Prostate gland (tissue), 2 donors: Measurements from ENCODE around the gene CNTNAP2. TPM values are rescaled to one million over a fixed set of nuclear protein-coding genes. Genes with fewer than 3 reads are reported as not detected.

Source experiments
- DNase-seq: peaks from one replicate; pipeline ENCODE4 v3.0.0-alpha.2; 2019; ENCODE audit warnings: low spot score
- H3K27ac ChIP-seq, 2 donors: fragments of 200-600 bp; sonication (generic); 2 replicates each; pipeline ENCODE4 v1.5.1; 2017 to 2019
- H3K27me3 ChIP-seq: fragments of 200-600 bp; sonication (generic); replicated peaks from 2 replicates; pipeline ENCODE4 v1.5.1; 2019; ENCODE audit not compliant: insufficient read depth
- H3K36me3 ChIP-seq, 2 donors: fragments of 200-600 bp; sonication (generic); 1 replicate in 1 of 2; 2 replicates in 1 of 2; pipeline versions ENCODE4 v1.5.1 to v1.8.1; 2017 to 2019
- H3K4me1 ChIP-seq: fragments of 200-600 bp; sonication (generic); replicated peaks from 2 replicates; pipeline ENCODE4 v1.5.1; 2019
- H3K4me3 ChIP-seq, 2 donors: fragments of 200-600 bp; sonication (generic); 2 replicates each; pipeline ENCODE4 v1.5.1; 2017 to 2019
- H3K9me3 ChIP-seq: fragments of 200-600 bp; sonication (generic); 2 replicates; pipeline ENCODE4 v1.5.1; 2017
- POLR2A ChIP-seq: fragments of 450-650 bp; IDR thresholded peaks from one replicate; pipeline ENCODE4 v1.6.1; 2016; ENCODE audit warnings: antibody characterized with exemption, mild to moderate bottlenecking
- POLR2AphosphoS5 ChIP-seq: sonication (generic); formaldehyde crosslinking; IDR thresholded peaks from one replicate; pipeline ENCODE4 v1.6.1; 2017; ENCODE audit warnings: antibody characterized with exemption
- WGBS: methylation state at CpG from one replicate; pipeline ENCODE4 v1.1.5; 2018; 5-methylcytosine and 5-hydroxymethylcytosine counted together
- intact Hi-C: fragments of 100-400 bp; cut with DNase I; formaldehyde crosslinking; loops from one replicate; pipeline ENCODE4 v1.14.2; 2022
- total RNA-seq, 2 donors: library from RNA; depleted of rRNA; stranded (reverse); fragments of >200 nt; gene quantifications; one replicate each; pipeline ENCODE4 v1.1.0, GENCODE V29; 2016
- TF ChIP-seq, protein P1 (sequence below), 4 experiments: fragments of 200-600 bp in 2 of 4; fragments of 450-650 bp in 2 of 4; sonication (generic) in 2 of 4; IDR thresholded peaks; 1 replicate in 3 of 4; 2 replicates in 1 of 4; pipeline ENCODE4 v1.5.1; 2016 to 2019; ENCODE audit warnings: antibody characterized with exemption in 4 of 4, mild to moderate bottlenecking in 2 of 4, moderate library complexity in 2 of 4

CNTNAP2 gene
- total RNA-seq, 2 donors from 2014 or later = 10.6 to 43.7 TPM

DNA sequence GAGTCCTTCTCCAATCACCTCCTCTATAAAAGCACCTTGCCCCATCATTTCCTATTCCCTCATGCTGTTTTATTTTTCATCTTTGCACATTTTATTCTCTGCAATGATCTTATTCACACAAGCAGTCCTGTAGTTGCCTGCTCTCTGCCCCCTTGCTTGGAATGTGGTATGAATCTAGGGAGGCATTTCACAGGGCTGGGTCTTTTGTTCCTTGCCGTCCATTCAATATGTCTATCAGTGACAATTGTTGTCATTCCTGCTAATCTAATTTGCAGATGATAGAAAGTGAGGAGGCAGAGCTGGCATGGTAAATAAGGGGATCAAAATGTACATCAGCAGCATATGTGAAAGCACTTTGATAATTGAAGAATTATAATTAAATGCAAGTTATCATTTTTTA lies 2227.8 kb downstream of the CNTNAP2 start:
- TF ChIP-seq, protein P1, sequence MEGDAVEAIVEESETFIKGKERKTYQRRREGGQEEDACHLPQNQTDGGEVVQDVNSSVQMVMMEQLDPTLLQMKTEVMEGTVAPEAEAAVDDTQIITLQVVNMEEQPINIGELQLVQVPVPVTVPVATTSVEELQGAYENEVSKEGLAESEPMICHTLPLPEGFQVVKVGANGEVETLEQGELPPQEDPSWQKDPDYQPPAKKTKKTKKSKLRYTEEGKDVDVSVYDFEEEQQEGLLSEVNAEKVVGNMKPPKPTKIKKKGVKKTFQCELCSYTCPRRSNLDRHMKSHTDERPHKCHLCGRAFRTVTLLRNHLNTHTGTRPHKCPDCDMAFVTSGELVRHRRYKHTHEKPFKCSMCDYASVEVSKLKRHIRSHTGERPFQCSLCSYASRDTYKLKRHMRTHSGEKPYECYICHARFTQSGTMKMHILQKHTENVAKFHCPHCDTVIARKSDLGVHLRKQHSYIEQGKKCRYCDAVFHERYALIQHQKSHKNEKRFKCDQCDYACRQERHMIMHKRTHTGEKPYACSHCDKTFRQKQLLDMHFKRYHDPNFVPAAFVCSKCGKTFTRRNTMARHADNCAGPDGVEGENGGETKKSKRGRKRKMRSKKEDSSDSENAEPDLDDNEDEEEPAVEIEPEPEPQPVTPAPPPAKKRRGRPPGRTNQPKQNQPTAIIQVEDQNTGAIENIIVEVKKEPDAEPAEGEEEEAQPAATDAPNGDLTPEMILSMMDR (IDR thresholded peaks at IDR 0.05) = no peak
- TF ChIP-seq POLR2AphosphoS5 = no peak
- no peak for TF ChIP-seq POLR2A
- DNase-seq = no peak
- no peak overlapping the region for H3K4me3 ChIP-seq
- H3K36me3 ChIP-seq = no peaks in the 10 kb centered on the region
- H3K27ac ChIP-seq = no peak overlapping the region
- intact Hi-C loops = no loop called here
- H3K27me3 ChIP-seq = no peaks in the 10 kb centered on the region
- WGBS = 59% methylated on average over 1 of the region's 1 CpG
- H3K4me1 ChIP-seq = no peaks in the 10 kb centered on the region
- no peaks in the 10 kb centered on the region for H3K9me3 ChIP-seq

GRCh38 chr7:148347981-148348380 lies 2231.4 kb downstream of the CNTNAP2 start:
- no peak for DNase-seq
- no peak overlapping the region for H3K4me3 ChIP-seq
- no peaks in the 10 kb centered on the region for H3K27me3 ChIP-seq
- no peaks in the 10 kb centered on the region for H3K9me3 ChIP-seq
- no peaks in the 10 kb centered on the region for H3K4me1 ChIP-seq
- TF ChIP-seq POLR2AphosphoS5 = no peak
- no peak for TF ChIP-seq POLR2A
- TF ChIP-seq, protein P1 (IDR thresholded peaks at IDR 0.05) = no peak
- H3K36me3 ChIP-seq = no peaks in the 10 kb centered on the region
- H3K27ac ChIP-seq = no peak overlapping the region
- 58% methylated on average over 5 of the region's 5 CpGs for WGBS
- intact Hi-C loops = no loop called here

DNA sequence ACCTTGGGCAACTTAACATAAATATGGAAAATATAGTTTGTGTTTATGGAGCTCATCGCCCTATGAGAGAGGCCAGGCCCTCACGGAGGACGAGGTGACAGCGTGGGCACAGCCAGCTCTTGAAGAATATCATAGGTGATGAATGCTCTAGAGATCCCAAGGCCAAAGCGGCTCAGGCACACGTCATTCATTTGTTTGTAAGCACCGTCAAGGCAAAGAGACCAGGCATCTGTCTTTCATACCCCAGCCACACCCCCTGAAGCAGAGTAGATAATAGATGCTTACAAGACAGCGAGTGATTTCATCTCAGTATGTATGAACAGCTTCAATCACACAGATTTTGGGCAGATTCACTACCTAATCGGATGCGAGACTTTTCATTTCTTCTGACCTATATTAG lies 2231.9 kb downstream of the CNTNAP2 start:
- TF ChIP-seq POLR2A (no peak), POLR2AphosphoS5 (no peak)
- TF ChIP-seq, protein P1 (IDR thresholded peaks at IDR 0.05) = no peak
- intact Hi-C loops = no loop called here
- H3K4me3 ChIP-seq = no peak overlapping the region
- H3K27ac ChIP-seq = no peak overlapping the region
- H3K27me3 ChIP-seq = no peaks in the 10 kb centered on the region
- WGBS = 83% methylated on average over 10 of the region's 10 CpGs
- no peak for DNase-seq
- no peaks in the 10 kb centered on the region for H3K36me3 ChIP-seq
- H3K4me1 ChIP-seq = no peaks in the 10 kb centered on the region
- H3K9me3 ChIP-seq = no peaks in the 10 kb centered on the region

DNA sequence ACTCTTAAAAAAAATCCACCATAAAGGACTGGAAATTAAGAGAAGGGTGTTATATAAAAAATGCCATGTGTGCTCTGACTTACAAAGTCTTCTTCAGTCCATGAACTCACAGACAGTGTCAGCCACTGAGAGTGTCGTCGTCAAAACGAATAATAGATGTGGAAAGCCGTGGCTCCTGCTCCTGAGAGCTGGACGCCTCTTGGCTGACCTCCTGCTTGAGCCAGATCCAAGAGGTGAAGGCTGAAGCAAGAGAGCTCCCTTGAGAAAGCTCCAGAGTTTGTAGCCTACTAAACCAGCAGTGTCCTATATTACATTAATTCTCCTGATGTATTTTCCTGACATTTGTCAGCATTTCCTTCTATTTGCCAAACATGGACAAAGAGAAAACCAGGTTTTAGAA lies 2239.7 kb downstream of the CNTNAP2 start:
- no peaks in the 10 kb centered on the region for H3K36me3 ChIP-seq
- H3K27ac ChIP-seq = no peak overlapping the region
- TF ChIP-seq POLR2AphosphoS5 (no peak), POLR2A (no peak)
- TF ChIP-seq, protein P1 (IDR thresholded peaks at IDR 0.05) = no peak
- no peak for DNase-seq
- intact Hi-C loops = no loop called here
- H3K9me3 ChIP-seq = no peaks in the 10 kb centered on the region
- H3K4me3 ChIP-seq = no peak overlapping the region
- WGBS = 17% methylated on average over 5 of the region's 5 CpGs
- peaks cover 4% of the 10 kb centered on the region for H3K4me1 ChIP-seq
- H3K27me3 ChIP-seq = no peaks in the 10 kb centered on the region

DNA sequence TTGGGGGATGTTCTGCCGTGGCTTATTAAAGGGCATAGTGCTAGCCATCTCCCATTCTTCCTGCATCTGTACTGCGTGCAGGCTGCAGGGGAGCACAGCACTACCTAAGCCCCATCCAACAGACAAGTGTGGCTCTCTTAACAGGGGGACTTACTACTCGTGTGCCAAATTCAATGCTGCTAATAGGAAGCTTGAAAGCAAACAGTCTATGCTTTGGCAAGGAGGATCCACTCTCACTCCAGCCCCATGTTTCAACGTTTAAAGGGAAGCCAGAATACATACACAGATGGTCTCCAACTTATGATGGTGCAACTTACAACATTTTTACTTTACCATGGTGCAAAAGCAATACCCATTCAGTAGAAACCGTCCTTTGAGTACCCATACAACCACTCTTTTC lies 2245.9 kb downstream of the CNTNAP2 start:
- no peaks in the 10 kb centered on the region for H3K9me3 ChIP-seq
- H3K36me3 ChIP-seq = no peaks in the 10 kb centered on the region
- no peak overlapping the region for H3K4me3 ChIP-seq
- H3K4me1 ChIP-seq = no peaks in the 10 kb centered on the region
- H3K27ac ChIP-seq = no peak overlapping the region
- 75% methylated on average over 5 of the region's 5 CpGs for WGBS
- no peak for DNase-seq
- intact Hi-C loops = no loop called here
- H3K27me3 ChIP-seq = no peaks in the 10 kb centered on the region
- TF ChIP-seq, protein P1 (IDR thresholded peaks at IDR 0.05) = no peak
- TF ChIP-seq POLR2AphosphoS5 (no peak), POLR2A (no peak)
